ENCODE measurements around the gene OFD1.
"Not testable (repeated sequence)": the region's sequence is repeated elsewhere in the genome, so short reads cannot be mapped to it uniquely, and the experiment has no call there.

OFD1 gene

DNA sequence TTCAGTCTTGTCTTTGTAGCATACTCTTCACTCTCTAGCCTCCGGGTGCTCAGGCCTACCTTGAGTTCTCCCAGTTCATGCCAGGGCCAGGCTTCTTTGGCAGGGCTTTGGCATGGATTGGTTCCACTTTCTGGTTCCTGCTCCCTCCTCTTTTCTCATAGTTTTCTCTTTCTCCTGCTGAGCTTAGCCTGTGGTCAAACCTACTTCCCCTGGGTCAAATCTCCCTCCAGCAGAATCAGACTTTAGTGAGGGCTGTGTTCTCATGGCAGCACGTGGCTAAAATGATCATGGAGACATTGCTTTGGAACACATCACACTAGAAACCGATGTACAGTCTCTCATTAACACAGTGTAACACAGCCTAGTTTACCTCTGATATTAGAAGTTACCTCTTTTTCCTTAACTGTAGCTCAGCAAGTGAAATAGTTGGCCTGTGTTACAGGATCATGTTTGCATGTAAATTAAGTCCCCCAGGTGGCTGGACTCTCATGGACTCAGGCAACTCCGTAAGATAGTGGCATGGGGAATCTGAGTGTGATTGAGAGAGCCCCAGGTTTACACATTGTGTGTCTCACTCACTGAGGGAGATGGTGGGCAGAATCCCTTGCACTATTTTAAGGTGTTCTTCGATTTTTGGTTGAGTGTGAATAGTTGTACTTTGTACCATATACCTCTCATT lies 32.3 kb upstream of the OFD1 start:
- intact Hi-C loops (cut with DNase I): no loop called here
- DNase-seq: no peak

GRCh38 chrX:13703135-13703534 lies 31.4 kb upstream of the OFD1 start:
- DNase-seq: no peak
- intact Hi-C loops (cut with DNase I): no loop called here

DNA sequence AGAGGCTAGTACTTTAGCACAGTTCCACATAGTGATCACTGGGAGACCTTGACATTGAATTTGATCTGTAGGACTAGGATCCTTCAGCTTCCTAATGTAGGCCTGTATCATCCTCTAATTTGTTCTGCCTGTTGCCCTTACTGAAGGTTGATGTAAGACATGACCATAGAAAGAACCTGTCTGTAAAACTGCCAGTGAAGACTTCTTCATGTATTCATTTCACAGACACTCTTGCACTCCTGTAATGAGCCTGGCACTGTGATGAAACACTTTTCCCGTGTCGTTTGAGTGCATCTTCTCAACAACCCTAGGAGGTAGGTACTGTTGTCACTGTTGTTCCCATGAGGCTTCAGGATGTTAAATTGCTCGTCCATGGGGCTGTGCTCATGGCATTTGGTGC lies 31.0 kb upstream of the OFD1 start:
- intact Hi-C loops (cut with DNase I): no loop called here
- DNase-seq: no peak

GRCh38 chrX:13711141-13711540 lies 23.4 kb upstream of the OFD1 start:
- no peak for DNase-seq
- intact Hi-C loops (cut with DNase I): no loop called here

DNA sequence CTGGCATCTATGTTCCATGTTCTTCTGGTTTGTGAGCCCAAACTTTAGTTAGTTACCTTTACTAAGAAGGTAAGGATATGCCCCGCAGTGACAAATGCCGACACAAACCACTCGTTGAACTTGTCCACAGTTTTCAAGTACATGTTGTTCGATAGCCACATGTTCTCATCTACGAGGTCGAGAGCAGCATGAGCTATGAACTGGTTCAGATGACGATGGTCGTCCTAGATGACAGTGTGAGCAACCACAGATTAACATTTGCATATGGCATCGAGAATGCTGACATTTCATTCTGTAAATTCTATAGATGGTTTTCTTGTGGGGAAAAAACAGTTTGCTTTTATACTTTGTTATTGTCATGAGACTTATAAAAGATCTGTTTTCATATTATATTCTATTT lies 18.1 kb upstream of the OFD1 start:
- DNase-seq: no peak
- intact Hi-C loops (cut with DNase I): no loop called here

GRCh38 chrX:13716905-13717304 lies 17.6 kb upstream of the OFD1 start:
- no peak for DNase-seq
- intact Hi-C loops (cut with DNase I): no loop called here

- DNase-seq: peak in 23 of 42 donors; percentile 3 to 57 (median 41)
- intact Hi-C loops (cut with DNase I): no loop called here
These were observed 16.7 kb upstream of the OFD1 start for GRCh38 chrX:13717700-13718472.

DNA sequence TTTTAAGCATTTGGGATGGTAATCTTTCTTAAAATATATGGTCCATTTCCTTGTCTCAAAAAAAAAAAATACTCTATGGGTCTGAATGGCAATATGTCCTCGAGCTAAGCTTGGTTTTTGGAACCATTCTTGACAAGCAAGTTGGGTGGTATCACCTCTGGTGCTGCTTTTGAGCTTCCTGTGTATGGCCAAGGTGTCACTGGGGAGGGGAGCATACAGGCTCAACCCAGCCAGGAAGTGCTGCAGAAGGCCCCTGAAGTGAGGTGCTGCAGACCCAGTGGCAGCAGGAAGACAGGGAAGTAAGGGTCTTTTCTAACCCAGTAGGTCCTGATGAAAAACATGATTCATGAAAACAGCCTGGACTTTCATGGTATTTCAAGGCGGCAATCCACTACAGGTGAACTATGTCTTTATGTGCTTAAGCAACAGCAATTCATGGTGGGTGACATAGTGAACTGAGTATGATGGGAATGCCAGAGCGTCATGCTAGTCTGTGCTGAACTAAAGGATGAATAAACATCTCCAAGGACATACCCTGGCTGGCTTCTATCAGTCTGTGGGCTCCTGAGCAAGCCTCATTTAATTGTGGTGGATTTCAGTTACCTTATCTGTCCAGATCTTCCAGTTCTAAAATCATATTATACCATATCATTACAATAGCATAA lies 15.2 kb upstream of the OFD1 start:
- intact Hi-C loops (cut with DNase I): no loop called here
- DNase-seq: no peak

DNA sequence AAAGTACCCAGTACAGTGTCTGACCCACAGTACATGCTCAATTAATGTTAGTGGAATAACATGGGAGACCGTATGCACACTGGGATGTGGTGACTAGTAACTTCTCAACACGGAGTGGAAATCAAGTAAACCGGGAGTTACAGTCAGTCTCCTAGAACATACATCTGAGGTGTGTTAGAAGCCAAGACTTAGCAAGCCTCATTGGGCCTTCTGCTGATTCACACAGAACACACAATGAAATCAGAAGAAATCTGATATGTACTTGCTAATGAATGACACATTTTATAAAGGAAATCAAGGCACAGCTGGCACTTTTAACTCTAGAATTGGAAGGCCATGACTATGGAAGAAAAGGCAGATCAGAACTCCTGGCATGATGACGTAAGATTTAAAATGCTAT lies 13.2 kb upstream of the OFD1 start:
- intact Hi-C loops (cut with DNase I): no loop called here
- no peak for DNase-seq

DNA sequence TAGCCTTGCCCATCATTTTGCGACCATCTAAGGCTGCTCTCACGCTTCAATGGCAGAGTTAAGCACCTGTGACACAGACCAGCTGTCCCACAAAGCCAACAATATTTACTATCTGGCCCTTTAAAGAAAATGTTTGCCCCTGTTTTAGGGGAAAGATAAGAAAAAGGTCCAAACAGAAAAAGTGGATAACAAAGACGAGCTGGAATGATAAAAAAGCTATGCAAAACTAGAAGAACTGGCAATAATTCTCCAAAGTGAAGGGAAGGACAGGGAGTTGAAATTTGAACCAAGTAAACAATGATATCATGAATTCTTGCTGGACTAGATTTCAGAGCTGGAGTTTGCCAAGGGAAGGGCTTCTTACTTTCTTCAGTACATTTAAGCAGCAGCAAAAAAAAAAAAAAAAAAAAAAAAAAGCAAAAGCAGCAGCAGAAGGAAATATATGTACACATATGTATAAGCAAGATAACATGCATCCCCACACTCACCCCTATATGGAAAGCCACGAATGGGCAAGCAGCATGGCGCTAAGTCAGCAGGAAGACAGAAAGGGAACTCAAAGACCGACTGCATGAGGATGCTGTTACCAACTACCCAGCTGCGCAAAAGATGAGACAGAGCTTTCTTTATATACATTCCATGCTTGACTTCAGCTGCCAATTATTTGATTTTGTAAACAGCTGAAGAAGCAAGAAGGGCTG lies 12.6 kb upstream of the OFD1 start:
- intact Hi-C loops (cut with DNase I): no loop called here
- peak in 3 of 42 donors; percentile 17 to 28 (median 25) for DNase-seq

DNA sequence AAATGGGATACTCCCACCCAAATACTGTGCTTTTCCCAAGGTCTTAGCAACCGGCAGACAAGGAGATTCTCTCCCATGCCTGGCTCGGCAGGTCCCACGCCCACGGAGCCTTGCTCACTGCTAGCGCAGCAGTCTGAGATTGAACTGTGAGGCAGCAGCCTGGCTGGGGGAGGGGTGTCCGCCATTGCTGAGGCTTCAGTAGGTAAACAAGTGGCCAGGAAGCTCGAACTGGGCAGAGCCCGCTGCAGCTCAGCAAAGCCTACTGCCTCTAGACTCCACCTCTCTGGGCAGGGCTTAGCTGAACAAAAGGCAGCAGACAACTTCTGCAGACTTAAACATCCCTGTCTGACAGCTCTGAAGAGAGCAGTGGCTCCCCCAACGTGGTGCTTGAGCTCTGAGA lies 9.7 kb upstream of the OFD1 start:
- intact Hi-C loops (cut with DNase I): not testable (repeated sequence)
- DNase-seq: peak in 36 of 42 donors; percentile 8 to 66 (median 40)

DNA sequence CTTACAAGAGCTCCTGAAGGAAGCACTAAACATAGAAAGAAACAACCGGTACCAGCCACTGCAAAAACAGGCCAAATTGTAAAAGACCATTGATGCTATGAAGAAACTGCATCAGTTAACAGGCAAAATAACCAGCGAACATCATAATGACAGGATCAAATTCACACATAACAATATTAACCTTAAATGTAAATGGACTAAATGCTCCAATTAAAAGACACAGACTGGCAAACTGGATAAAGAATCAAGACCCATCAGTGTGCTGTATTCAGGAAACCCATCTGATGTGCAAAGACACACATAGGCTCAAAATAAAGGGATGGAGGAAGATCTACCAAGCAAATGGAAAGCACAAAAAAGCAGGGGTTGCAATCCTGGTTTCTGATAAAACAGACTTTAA lies 8.0 kb upstream of the OFD1 start:
- intact Hi-C loops (cut with DNase I): not testable (repeated sequence)

GRCh38 chrX:13730523-13730922 lies 4.0 kb upstream of the OFD1 start:
- intact Hi-C loops (cut with DNase I); DNase-seq: not testable (repeated sequence)

More for the DNA sequence above, 8.0 kb upstream of the OFD1 start:
- DNase-seq: not testable (repeated sequence)

- DNase-seq: no peak
- intact Hi-C loops (cut with DNase I): no loop called here
These were observed 2.1 kb upstream of the OFD1 start for GRCh38 chrX:13732246-13733067.

- DNase-seq: no peak
- intact Hi-C loops (cut with DNase I): no loop called here
These were observed 1.0 kb upstream of the OFD1 start for GRCh38 chrX:13733506-13733905.

DNA sequence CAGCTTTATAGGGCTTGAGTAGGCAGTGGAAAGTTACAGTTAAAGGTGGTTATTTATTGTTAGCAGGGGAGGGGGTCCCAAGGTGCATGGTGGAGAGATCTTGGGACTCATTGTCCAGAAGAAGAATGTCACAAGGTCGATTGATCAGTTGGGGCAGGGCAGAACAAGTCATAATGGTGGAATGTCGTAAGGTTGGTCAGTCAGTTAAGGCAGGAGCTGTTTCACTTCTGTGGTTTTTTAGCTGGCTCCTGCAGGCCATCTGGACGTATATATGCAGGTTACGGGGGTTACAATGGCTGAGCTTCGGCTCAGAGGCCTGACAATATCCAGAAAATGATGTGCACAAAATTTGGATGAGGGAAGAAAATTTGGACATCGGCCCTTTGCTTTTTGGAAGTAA lies 7.1 kb downstream of the OFD1 start:
- intact Hi-C loops (cut with DNase I): no loop called here
- no peak for DNase-seq

GRCh38 chrX:13742397-13743176 lies 8.0 kb downstream of the OFD1 start:
- no peak for DNase-seq
- intact Hi-C loops (cut with DNase I): no loop called here

DNA sequence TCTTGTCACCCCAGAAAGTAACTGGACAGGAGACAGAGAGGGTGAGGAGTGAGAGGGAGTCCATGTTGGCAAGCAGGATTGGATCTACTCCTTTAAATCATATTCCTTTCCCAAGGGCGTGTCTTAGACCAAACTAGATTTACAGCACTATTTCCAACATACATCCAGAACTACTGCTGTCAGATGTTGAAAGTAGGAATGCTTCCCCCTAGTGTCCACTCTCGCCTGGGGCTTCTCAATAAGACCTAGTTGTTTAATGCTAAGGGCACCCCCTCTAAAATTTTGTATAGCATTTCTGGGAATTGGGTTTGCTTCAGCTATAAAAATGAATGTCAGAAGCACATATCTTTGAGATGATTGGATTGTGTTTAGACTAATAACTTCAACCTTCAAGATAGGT lies 13.3 kb downstream of the OFD1 start:
- DNase-seq: peak in 25 of 42 donors; percentile 12 to 79 (median 47)
- intact Hi-C loops (cut with DNase I): loop anchor here (5.0 kb wide), 1 partner anchor 91 kb away; no protein-coding TSS in a partner anchor

All from head of caudate nucleus (tissue), 42 donors.